Prostate gland (tissue), 2 donors: Measurements from ENCODE around the gene ZCCHC17.

Source experiments
- POLR2A ChIP-seq: fragments of 450-650 bp; IDR thresholded peaks from one replicate; pipeline ENCODE4 v1.6.1; 2016; ENCODE audit warnings: antibody characterized with exemption, mild to moderate bottlenecking
- POLR2AphosphoS5 ChIP-seq: sonication (generic); formaldehyde crosslinking; IDR thresholded peaks from one replicate; pipeline ENCODE4 v1.6.1; 2017; ENCODE audit warnings: antibody characterized with exemption
- TF ChIP-seq, protein P1 (sequence below), 4 experiments: fragments of 200-600 bp in 2 of 4; fragments of 450-650 bp in 2 of 4; sonication (generic) in 2 of 4; IDR thresholded peaks; 1 replicate in 3 of 4; 2 replicates in 1 of 4; pipeline ENCODE4 v1.5.1; 2016 to 2019; ENCODE audit warnings: antibody characterized with exemption in 4 of 4, mild to moderate bottlenecking in 2 of 4, moderate library complexity in 2 of 4

DNA sequence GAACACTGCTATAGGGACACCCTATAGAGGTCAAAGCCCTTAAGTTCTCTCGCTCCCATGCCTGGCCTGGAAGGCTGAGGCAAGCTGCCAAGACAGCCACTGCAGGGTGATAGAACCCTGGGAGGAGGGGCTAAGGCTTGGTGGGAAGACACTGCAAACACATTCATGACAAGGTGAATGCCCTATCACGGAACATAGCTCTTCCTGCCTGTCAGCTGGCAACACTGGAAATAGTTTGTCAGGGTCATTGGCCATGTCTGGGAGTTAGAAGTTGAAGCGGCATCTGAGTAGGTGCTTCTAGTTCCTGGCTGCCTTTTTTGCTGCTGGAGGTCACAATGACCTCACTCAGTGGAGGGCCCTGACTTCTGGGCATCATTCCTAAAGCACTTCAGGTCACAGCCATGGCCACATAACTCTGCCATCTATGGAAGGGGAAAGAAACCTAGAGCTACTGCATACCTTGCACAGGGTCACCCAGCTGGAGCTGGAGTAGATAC is 71.8 kb downstream of the ZCCHC17 start:
- TF ChIP-seq, protein P1, sequence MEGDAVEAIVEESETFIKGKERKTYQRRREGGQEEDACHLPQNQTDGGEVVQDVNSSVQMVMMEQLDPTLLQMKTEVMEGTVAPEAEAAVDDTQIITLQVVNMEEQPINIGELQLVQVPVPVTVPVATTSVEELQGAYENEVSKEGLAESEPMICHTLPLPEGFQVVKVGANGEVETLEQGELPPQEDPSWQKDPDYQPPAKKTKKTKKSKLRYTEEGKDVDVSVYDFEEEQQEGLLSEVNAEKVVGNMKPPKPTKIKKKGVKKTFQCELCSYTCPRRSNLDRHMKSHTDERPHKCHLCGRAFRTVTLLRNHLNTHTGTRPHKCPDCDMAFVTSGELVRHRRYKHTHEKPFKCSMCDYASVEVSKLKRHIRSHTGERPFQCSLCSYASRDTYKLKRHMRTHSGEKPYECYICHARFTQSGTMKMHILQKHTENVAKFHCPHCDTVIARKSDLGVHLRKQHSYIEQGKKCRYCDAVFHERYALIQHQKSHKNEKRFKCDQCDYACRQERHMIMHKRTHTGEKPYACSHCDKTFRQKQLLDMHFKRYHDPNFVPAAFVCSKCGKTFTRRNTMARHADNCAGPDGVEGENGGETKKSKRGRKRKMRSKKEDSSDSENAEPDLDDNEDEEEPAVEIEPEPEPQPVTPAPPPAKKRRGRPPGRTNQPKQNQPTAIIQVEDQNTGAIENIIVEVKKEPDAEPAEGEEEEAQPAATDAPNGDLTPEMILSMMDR (IDR thresholded peaks at IDR 0.05) = no peak
- TF ChIP-seq POLR2AphosphoS5 (no peak), POLR2A (no peak)
